ENCODE results near the gene PRKCSH.

PRKCSH gene

GRCh38 chr19:11499220-11499726, 63.8 kb downstream of the PRKCSH start:
- TF ChIP-seq, protein P1, sequence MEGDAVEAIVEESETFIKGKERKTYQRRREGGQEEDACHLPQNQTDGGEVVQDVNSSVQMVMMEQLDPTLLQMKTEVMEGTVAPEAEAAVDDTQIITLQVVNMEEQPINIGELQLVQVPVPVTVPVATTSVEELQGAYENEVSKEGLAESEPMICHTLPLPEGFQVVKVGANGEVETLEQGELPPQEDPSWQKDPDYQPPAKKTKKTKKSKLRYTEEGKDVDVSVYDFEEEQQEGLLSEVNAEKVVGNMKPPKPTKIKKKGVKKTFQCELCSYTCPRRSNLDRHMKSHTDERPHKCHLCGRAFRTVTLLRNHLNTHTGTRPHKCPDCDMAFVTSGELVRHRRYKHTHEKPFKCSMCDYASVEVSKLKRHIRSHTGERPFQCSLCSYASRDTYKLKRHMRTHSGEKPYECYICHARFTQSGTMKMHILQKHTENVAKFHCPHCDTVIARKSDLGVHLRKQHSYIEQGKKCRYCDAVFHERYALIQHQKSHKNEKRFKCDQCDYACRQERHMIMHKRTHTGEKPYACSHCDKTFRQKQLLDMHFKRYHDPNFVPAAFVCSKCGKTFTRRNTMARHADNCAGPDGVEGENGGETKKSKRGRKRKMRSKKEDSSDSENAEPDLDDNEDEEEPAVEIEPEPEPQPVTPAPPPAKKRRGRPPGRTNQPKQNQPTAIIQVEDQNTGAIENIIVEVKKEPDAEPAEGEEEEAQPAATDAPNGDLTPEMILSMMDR (IDR thresholded peaks at IDR 0.05; ENCODE audit: insufficient read depth, low read length, poor library complexity, severe bottlenecking), result no peak

GRCh38 chr19:11499890-11500420, 64.5 kb downstream of the PRKCSH start:
- no peaks in the 10 kb centered on the region for H3K27me3 ChIP-seq (replicated peaks; ENCODE audit: control insufficient read depth, insufficient read depth, low read length)
- H3K4me3 ChIP-seq (replicated peaks; ENCODE audit: low read depth, low read length), result no peak overlapping the region
- DNase-seq (ENCODE audit: extremely low read depth, insufficient read length), result no peak
- TF ChIP-seq, protein P1 (IDR thresholded peaks at IDR 0.05; ENCODE audit: insufficient read depth, low read length, poor library complexity, severe bottlenecking), result no peak
- H3K36me3 ChIP-seq (ENCODE audit: control insufficient read depth, insufficient read depth, low read length), result peaks cover 13% of the 10 kb centered on the region

More at GRCh38 chr19:11499220-11499726, 63.8 kb downstream of the PRKCSH start:
- no peak for DNase-seq (ENCODE audit: extremely low read depth, insufficient read length)
- peaks cover 16% of the 10 kb centered on the region for H3K36me3 ChIP-seq (ENCODE audit: control insufficient read depth, insufficient read depth, low read length)
- no peak overlapping the region for H3K4me3 ChIP-seq (replicated peaks; ENCODE audit: low read depth, low read length)
- no peaks in the 10 kb centered on the region for H3K27me3 ChIP-seq (replicated peaks; ENCODE audit: control insufficient read depth, insufficient read depth, low read length)

Measured in GM06990 (cell line).